CD4-positive, alpha-beta T cell treated with Interleukin-10 for 1 hour (primary cell): ENCODE measurements around the gene AARS2.
"Not testable (repeated sequence)": the region's sequence is repeated elsewhere in the genome, so short reads cannot be mapped to it uniquely, and the experiment has no call there.

Source experiments
- DNase-seq: peaks from one replicate; pipeline ENCODE4 v3.0.0-alpha.2; 2020

The AARS2 gene

DNA sequence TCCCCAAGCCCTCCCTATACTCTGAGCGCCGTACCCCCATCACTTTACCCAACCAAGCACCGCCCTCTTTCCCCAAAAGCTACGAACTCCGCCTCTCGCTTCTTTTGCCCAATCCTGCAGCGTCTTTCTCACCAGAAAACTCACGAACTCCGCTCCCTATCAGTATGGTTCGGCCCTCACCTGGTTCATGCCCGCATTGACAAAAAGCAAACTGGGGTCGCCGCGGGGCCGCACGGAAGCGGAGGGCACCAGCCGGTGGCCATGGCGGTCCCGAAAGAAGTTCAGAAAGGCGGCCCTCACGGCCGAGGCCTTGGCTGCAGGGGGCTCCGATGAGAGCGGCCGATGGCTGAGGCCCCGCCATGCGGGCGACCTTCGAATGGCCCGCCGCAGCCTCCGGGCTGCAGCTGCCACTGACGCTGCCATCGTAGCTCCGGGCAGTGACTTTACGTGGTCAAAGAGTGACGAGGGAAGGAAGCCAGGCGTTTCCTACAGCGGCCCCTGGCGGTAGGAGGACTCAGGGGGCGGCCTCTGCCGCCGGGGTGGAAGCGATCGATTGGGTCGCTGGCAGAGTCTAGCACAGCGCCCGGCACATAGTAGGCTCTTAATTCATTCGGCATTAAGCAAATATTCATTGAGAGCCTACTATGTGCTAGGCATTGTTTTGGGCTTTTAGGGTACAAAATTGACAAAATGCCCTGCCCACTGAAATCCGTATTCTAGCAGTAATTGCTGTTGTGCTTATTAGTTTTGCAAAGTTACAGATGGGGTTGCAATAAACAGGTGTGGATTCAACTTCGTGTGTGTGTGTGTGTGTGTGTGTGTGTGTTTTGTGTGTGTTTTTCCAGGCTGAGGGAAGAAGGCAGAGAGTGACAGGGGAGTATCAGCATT, at the start of gene AARS2:
Gene AARS2 (minus strand): TSS at position 447 of the 888 bp plus-strand sequence. CDS start 24 bp downstream, at position 423.
- DNase-seq: peak; percentile 94

DNA sequence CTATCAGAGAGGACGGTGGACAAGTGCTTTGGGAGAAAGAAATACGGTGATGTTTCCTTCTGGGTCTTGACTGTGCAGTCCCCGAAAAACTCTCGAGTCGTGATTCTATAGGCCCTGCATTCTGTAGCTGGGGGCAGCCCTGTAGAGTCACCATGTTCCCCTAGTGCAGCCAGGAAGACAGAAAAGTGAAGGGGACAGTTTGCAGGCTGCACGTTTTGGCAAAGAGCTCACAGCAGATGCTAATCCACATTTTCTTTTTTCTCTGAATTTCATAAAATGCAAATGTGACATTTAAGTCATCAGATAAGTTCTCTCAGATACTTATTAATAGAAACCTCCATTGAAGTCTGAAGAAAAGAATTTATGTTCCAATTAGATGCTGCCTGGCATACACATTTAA, 48.8 kb upstream of the AARS2 start:
- no peak for DNase-seq

DNA sequence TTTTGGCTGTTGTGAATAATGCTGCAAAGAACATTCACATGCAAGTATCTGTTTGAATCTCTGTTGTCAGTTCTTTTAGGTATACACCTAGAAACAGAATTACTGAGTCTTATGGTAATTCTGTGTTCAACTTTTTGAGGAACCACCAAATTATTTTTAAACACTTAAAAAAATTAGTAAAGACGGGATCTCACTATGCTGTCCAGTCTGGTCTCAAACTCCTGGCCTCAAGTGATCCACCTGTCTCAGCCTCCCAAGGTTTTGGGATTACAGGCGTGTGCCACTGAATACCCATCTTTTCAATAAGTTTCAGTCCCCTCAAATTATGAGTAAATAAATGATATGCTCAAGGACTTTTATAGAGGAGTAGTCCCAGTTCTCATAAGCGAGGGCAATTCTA, 46.8 kb upstream of the AARS2 start:
- no peak for DNase-seq

GRCh38 chr6:44356487-44356886, 43.3 kb upstream of the AARS2 start:
- no peak for DNase-seq

- no peak for DNase-seq
Observed at GRCh38 chr6:44355640-44356039, 42.5 kb upstream of the AARS2 start.

- no peak for DNase-seq
Observed at GRCh38 chr6:44353336-44353735, 40.2 kb upstream of the AARS2 start.

GRCh38 chr6:44352259-44352658, 39.1 kb upstream of the AARS2 start:
- DNase-seq: no peak

DNA sequence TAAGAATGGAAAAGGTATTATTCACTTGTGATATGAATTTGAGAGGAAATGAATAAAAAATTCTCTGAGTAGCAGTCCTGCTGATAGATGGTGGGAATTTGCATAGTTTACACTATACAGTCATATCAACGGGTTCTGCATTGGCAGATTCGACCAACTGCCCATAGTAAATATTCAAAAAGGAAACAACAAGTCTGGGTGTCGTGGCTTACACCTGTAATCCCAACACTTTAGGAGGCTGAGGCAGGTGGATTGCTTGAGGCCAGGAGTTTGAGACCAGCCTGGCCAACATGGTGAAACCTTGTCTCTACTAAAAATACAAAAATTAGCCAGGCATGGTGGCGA, 37.5 kb upstream of the AARS2 start:
- DNase-seq: not testable (repeated sequence)

DNA sequence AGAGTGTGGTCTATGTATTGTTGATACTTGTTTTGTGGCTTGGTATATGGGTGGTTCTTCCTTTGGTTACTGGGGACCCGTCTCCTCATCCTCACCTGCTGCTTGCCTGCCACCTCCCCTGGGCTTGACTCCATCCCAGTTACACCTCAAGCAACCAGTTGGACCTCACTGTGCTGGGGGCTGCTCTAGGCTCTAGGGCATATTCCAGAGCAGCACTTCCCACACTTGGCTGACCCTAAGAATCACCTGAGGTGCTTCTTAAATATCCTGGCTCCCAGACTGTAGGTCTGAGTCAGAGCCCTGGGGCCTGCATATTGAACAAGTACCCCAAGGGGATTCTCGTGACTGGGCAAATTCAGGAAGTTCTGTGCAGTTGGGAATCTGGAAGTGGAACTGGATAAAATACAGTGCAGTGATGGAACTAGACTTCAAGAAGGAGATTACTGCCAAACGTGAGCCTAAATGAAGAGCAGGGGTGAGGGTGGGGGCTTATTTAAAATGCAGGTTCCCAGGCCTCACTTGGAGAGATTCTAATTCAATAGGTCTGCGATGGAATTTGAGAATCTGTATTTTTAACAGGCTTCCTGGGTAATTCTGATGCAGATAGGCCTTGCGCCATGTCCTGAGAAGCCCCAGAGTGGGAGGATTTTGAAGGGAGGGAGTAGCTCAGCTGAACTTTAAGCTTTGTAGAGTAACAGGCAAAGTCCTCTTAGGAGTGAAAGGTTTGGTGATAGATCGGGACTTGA, 36.9 kb upstream of the AARS2 start:
- no peak for DNase-seq

DNA sequence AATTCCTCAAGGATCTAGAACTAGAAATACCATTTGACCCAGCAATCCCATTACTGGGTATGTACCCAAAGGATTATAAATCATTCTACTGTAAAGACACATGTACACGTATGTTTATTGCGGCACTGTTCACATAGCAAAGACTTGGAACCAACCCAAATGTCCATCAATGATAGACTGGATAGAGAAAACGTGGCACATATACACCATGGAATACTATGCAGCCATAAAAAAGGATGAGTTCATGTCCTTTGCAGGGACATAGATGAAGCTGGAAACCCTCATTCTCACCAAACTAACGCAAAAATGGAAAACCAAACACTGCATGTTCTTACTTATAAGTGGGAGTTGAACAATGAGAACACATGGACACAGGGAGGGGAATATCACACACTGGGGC, 33.7 kb upstream of the AARS2 start:
- DNase-seq: not testable (repeated sequence)

GRCh38 chr6:44342489-44342888, 29.3 kb upstream of the AARS2 start, which contains the start of gene SPATS1:
Gene SPATS1, plus strand, starts transcription at chr6:44342650. Its CDS starts 446 bp downstream, at chr6:44343096.
- no peak for DNase-seq

DNA sequence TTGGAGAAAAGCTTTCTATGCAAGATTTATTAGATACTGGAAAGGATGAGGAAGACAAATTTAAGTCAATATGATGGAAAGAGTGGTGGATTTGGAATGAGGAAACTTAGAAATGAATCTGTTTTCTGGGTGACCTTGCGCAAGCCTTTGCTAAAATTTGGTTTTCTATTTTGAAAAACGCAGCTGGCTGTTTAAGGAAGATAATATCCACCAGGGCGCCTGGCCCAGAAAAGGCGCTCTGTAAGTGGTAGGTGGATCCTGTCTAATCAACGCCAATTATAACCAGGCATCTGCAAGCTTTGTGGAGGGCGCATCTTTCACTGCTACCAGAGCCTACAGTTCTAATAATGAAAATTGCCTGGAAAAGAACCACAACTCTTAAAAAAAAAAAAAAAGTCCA, 28.9 kb upstream of the AARS2 start:
- no peak for DNase-seq

DNA sequence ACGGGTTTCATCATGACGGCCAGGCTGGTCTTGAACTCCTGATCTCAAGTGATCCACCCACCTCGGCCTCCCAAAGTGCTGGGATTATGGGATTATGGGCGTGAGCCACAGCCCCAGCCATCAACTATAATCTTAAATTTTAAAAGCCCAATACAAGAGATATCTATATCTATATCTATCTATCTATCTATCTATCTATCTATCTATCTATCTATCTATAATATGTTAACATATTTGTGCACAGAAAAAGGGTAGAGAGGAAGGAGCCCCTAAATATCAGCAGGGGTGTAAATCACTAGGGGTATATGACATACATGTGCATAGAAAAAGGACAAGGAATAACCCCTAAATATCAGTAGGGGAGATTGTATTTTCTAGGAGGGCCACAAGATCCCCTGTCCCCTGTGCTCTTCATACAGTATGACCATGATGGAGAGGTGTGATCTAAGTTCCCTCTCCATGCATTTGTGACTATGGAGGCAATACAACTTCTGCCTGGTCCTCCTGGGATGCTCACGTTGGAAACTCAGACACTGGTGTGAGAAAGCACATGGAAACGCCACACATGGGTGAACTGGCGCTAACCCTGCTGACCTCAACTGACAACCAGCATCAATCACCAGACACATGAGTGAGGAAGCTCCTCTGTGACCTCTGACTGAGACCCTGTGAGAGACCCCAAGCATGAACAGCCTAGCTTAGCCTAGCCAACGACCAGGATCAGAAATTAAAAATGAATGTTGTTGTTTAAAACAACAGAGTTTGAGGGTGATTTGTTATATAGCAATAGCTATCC, 28.1 kb upstream of the AARS2 start:
- no peak for DNase-seq

DNA sequence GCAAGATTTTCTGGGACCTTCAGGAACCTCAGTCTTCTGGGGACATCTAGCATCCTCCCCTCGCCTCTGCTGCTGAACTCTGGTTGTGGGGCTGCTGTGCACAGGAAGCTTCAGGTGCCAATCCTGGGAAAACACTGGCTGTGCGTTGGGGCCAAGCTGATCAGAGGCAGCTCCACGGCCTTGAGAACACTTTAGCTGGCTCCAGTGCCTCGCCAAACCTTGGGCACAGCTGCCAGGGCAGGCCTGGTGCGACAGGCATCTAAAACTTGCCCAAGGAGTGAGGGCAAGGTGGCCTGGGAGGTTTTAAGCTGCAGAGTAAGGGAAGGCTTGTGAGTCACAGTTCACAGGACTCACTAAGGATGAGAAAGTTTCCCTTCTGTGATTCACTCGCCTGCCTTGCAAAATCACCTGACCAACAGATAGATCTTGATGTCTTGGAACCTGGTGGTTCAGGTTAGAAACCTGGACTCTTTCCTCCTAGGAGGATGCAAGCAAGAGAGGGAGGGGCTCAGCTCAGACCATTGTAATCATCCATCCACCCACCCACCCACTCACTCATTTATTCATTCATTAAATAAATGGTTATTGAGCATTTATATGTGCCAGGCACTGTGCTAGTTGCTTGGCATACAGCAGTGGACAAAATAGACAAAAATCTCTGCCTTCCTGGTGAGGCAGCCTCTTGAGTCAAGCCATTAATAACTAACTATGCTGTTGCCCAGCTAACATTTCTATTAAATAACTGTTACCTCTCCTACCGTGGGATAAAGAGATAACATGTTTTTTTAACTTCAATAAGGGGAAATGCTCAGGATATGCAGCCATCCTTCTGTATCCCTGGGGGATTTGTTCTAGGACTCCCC, 26.8 kb upstream of the AARS2 start:
- no peak for DNase-seq

- DNase-seq: no peak
Observed at GRCh38 chr6:44339301-44339700, 26.2 kb upstream of the AARS2 start.

DNA sequence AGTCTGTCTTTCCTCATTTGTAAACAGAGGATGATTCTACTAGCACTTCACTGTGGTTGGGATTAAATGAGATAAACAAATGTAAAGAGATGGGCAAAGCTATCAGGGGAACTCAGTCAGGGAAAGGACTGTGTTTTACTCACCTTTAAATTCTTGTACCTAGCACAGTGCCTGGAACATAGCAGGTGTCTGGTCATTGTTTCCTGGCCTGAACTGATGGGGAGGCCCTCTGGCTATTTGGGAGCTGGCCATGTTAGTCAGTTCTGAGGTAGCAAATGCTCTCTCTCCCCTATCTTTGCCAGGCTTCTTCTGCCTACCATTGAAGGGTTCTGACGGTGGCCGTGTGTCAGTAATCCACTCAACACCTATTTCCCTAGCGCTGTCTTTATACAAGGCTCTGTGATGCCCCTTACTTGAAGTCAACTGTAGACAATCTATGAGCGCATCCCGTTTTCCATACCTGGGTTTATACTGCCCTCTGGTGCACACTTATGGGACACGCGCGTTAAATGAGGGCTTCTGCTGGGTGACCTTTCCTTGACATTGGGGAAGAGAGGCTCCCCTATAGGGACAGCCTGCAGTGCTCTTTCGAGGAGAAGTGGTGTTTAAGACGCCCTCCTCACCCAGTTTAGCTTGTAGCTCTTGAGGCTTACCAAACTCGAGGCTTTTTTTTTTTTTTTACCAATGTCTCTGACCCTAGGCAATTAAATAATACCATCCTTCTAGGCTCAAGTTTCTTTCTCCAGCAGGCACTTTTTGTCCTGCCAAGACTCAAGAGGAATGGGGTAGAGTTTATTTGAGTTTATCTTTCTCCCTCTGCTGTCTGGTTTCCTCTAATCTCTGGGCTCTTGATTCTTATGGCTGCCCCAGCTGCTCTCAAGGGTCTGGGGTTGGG, 25.3 kb upstream of the AARS2 start:
- DNase-seq: peak; percentile 76

- no peak for DNase-seq
Observed at GRCh38 chr6:44335631-44336030, 22.5 kb upstream of the AARS2 start.

DNA sequence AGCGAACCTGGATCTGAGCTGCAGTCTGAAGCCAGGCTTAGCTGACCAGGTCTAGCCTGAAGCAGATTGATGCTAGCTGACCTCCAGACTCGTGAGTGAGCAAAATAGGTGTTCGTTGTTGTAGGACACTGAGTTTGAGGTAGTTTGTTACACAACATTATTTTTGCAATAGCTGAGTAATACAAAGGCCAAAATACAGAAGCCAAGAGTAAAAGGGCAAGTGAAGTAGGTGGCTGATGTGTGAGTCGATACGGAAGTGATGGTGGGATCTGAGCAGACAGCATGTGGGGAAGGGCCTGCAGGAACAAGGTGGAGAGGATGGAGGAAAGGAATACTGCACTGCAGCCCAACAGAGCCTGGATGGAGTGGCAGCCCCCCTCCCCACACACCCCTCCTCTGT, 20.8 kb upstream of the AARS2 start:
- no peak for DNase-seq

DNA sequence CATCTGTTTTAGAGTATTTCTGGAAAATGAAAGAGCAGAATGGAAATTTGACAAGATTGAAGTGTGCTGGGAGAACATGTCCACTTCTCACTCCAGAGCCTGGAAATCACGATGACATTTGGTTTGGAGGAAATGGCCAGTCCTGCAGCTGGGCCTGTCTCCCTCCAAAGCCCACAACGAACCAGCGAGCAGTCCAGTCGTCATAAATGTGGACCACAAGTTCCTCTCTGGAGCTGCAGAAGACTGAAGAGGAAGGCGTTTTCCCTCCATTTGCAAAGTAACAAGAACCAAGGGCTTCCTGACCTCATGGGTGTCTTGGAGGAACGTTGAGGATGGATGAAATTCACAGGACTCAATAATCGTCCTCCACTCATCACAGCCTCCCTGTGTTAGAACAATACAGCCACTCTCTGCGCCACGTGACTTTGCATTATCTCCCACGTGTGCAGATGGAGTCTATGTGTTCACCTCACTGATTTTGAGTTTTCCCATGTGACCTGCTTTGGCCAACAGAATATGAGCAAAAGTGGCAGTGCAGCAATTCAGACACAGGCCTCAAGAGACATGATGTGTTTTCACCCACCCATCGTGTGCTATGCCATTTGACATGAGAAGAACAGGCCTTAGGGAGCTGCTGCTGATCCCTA, 20.2 kb upstream of the AARS2 start:
- DNase-seq: no peak

GRCh38 chr6:44332585-44332984, 19.4 kb upstream of the AARS2 start:
- no peak for DNase-seq

DNA sequence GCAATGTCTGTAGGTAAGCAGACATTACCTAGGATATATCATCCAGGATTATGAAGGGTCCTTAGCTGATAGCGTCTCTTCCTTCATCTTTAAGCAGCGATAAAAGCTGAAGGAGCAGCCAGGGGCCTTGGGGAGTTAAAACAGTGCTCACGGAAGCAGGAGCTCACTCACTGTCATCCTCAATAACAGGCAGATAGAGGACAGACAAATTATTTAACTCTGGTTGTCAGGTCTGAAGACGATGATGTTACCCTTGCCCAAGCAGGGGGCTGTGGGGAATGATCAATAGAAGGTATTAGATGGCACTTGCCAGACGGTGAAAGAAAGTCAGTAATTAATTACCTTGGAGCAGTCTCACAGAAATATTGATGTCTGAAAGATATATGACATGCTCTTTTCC, 16.7 kb upstream of the AARS2 start:
- no peak for DNase-seq
